Dermis microvascular lymphatic vessel endothelial cell (primary cell): ENCODE measurements around the gene TAL1. TPM values are rescaled to one million over a fixed set of nuclear protein-coding genes. Genes with fewer than 3 reads are reported as not detected.

ENCODE experiments used
- DNase-seq, 2 donors: peaks; one replicate each; pipeline versions ENCODE4 v3.0.0 to v3.0.0-alpha.2; 2010; ENCODE audit warnings: low read depth in 2 of 2
- total RNA-seq: library from RNA; depleted of rRNA; stranded (reverse); fragments of >200 nt; gene quantifications from 2 replicates; pipeline ENCODE4 v1.2.1, GENCODE V29; 2014

Gene TAL1
- total RNA-seq, 1 donor from 2014 or later = 55.8 TPM

DNA sequence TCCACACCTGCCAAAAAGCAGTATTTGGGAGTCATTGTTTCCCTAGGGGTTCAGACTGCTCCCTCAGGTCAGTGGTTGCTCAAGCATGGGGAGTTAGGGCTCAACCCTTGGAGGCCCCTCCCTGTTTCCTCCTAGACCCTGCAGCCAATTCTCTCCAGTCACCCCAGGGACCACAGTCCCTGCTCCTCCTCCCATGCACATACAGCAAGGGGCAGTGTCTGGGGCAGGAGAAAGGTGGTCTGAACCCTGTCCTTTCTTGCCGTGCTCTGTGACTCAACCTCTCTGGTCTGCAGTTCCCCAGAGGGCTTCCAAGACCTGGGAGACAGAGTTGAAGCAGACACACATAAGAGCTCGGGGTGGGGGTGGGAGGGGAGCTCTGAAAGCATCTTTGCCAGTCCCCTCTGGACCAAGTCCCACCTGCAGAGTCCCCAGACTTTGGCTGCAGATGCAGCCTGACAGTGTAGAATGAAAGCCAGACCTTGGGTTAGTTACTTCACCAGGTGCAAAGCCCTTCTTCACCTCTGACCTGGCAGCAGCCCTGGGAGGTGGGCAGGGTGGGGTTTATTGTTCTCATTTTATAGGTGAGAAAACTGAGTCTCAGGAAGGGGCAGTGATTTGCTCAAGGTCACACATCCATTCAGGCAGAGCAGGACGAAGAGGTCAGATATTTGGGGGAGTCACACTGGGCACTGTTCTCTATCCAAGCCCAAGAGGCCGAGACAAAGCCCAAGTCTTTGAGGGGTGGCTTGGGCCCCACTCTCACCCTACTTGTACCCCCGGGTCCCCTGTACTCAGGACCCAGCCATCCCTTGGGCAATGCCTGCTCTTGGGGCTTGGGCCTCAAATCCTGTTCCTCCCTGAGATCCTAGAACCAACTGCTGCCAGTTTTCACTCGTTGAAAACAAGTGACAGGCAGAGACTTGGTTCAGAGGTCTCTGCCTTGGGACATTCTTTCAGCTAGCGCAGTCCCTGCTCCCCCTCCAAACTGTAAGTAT, 42.9 kb downstream of the TAL1 start:
- no peak for DNase-seq

DNA sequence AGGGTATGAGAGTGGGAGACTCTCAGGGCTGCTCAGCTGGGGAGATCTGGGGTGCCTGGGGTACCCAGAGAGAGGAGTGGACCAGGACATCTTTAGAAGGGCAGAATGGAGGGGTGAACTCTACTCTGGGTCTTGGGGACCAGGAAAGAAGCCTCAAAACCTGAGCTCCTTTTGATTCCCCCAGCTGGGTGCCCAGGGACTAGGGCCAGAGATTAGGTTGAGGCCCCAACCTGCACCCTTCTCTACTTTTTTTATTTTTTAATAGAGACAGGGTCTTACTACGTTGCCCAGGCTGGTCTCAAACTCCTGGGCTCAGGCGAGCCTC, 44.1 kb downstream of the TAL1 start:
- no peak for DNase-seq

DNA sequence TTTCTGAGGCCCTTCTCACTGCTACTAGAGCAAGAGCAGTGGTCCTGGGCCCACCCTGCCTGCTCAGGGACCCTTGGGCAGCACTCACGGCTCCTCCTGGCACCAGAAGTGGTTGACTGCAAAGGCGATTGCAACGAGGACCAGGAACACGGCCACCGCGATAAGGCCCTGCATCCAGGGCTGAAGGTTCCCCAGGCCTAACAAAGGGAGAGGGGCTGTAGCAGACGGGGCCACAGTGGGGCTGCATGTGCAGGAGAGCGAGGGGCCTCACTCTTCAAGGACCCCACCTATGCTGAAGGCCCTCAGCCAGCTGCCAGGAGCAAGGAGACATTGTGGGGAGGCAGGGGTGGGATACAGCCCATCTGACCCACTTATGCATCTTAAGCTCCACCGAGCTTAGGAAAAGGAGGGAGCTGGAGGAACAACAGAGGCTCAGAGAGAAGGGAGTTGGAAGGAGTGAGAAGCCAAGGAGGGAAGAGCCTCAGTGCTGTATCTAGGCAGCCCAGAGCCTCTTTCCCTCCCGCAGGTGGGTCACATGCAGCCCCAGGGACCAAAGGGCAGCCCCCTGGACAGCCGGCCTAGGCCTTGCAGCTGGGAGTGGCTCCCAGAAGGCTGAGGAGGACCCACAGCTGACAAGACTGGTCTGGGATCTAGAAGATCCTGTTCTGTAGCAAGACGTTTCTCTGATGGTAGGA, 44.6 kb downstream of the TAL1 start:
- no peak for DNase-seq

DNA sequence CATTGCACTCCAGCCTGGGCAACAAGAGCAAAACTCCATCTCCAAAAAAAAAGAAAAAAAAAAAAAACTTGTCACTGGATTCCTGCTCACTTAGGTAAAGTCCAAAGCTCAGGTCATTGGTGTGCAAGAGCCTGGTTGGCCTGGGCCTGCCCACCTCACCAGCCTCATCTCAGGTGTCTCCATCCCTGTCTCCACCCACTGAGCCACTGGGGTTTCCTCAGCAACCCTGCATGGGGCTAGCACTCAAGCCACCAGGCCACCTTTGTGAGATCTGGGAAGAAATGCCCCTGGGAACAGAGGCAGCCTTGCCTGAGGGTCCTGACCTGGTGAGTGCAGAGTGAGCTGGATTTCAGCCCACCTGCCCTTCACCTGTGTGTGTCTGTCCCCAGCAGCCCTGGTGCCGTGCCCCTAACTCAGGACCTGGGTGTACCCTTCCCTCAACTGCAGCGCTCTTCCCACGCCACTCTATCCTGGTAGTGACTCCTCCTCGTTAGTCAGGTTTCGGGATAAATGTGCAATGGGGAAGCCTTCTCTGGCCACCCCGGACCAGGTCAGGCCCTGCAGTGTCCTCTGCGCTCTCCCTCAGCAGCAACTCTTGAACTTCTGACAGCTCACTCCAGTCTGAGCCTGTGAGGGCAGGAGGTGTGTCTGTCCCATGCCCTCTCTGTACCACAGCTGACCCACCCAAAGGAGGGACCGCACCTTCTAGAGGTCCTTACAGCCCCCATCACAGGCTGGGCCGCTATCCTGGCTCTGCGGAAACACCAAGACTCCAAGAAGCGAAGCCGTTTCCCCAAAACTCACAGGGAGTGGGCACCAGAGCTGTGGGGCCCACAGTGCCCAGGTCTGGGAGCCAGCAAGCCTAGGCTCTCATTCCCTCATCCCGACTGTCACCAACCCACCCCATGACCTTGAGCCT, 45.5 kb downstream of the TAL1 start:
- DNase-seq = no peak

DNA sequence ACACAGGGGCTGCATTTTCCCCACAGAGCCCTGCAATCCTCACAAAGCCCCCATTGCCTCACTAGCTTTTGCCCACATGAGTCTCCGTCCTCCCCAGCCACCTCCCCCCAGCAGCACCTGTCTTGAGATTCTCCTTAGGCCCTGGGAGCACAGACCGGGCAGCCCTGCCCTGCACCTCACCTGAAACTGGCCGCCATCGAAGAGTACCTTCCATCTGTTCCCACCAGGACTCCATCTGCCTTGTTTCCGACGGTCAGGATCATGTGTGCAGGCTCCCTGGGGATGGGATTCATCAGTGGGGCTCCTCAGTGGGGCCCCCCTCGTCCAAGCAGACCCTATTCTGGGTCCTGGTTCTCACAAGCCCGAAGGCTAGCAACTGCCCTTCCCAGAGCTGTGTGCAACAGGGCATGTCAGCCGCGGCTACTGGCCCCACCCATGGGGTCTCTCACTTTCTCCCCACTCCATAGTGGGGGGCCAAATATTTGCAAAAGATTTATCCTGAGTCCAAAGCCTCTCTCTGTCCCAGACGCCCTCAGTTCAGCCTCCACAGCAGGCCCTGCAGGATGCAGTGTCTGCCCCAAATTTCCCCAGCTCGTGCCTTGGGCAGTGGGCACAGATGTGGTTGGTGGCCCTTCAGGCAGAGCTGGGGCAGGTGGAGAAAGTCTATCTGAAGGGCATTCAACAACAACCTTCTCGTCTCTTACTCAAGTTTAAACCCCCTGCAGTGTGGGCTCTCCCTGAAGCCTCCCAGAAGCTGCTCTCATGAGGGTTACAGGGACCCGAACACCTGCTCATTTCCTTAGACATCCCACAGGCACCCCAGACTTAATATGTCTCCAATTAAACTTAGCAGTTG, 47.0 kb downstream of the TAL1 start:
- no peak for DNase-seq

DNA sequence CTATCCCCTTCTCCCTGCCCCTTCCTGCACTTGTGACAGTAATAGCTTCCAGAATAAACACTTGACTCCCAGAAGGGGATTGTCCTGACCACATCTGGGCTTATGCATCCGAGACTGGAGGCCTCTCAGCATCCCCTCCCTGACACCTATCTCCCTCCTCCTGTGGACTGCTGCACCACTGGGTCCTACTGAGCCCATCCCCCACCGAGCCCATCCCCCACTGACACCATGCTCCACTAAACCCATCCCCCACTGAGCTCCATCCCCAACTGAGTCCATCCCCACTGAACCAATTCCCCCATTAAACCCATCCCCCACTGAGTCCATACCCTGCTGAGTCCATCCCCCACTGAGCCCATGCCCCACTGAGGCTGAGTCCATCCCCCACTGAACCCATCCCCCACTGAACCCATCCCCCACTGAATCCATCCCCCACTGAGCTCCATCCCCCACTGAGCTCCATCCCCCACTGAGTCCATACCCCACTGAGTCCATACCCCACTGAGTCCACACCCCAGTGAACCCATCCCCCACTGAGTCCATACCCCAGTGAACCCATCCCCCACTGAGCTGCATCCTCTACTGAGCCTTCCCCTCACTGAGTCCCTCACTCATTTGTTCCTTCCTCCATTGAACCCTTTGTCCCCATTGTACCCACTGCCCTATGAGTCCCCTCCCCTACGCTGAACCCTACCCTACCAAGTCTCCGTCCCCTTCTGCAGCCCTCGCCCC, 47.8 kb downstream of the TAL1 start:
- no peak for DNase-seq

DNA sequence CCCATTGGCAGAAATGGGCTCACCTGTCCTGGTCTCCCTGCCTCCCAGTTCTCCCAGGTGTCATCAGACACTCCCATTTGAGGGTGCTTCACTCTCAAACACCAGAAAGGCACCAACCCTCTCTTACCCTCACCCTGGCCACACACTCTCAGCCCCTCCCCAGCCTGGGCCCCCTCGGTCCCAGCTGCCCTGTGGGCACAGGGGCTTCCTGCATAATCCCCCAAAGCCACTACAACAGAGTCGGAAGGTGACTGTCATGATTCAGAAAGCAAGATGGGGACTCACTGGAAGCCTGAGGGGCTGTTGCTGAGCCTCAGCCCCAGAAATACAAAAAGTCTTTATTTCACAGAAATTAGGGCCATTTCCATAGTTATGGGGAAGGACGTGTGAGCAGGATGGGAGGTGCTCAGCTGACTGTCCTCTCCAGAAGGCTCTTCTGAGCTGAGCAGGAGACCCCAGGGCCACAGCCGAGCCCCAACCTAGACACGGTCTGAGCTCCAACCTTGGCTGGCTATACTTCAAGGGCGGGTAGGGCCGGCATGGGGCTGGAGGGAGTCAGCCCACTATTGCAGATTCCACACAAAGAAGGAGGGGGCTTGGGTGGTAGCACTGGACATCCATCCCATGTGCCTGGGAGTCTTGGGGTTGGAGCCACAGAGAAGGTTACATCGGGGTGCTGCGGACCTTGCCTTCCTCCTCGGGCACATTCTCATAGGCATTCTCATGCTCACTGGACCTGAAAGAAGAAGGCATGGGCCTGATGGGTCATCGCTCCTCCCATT, 48.5 kb downstream of the TAL1 start:
- DNase-seq = no peak

DNA sequence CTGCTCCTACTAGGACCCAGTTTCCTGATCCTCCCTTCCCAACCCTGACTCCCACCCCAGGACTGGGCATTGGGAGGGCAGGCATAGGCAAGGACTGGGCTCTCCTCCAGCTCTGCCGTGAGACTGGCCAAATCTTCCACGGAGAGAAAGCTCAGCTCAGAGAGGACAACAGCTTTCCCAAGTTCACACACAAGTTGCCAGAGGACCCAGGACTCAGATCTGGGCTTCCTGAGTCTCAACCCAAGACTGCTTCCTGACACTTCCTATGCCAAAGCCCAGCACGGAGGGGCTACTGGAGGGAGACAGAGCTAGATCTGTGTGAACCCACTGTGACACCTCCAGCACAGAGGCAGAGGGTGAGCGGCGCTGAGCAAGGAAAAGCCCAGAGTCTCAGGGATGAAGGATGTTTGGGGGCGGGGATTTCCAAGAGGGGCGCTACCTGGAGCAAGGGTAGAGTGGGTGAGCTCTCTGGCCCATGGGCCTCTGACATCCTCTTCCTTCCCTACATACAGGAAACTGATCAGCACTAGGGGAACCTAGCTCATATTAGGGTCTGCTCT, 49.3 kb downstream of the TAL1 start:
- DNase-seq = no peak

DNA sequence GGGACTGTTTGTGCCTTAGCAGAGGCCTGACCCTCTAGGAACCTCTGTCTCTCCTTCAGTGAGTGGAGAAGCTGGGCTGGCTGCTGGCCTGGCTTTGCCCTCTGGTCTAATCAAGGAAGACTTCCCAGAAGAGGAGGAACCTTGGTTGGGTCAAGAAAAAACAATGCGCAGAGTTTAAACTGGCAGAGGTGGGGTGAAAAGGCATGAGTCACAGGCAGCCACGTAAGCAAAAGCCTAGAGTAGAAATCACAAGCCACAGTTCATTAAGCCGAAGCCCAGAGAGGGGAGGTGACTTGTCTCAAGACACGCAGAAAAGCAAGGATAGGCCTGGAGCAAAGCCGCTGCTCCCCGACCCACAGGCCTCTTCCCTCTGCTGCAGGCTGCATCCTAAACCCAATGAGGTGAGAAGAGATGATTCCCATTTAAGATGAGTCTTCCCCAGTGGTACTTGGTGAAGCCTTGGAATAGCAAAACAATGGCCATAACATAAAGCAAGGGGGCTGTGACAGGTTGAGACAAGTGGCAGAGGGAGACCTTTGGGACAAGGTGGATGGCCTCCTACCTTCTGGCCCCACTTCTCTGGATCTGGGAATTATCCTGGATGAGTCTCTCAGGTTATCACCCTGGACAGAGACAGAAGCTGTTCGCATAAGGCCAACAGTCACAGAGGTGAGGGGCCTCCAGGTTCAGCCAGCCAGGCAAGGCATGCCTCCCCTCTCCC, 49.9 kb downstream of the TAL1 start:
- DNase-seq = peak in 1 of 2 donors; percentile 59

DNA sequence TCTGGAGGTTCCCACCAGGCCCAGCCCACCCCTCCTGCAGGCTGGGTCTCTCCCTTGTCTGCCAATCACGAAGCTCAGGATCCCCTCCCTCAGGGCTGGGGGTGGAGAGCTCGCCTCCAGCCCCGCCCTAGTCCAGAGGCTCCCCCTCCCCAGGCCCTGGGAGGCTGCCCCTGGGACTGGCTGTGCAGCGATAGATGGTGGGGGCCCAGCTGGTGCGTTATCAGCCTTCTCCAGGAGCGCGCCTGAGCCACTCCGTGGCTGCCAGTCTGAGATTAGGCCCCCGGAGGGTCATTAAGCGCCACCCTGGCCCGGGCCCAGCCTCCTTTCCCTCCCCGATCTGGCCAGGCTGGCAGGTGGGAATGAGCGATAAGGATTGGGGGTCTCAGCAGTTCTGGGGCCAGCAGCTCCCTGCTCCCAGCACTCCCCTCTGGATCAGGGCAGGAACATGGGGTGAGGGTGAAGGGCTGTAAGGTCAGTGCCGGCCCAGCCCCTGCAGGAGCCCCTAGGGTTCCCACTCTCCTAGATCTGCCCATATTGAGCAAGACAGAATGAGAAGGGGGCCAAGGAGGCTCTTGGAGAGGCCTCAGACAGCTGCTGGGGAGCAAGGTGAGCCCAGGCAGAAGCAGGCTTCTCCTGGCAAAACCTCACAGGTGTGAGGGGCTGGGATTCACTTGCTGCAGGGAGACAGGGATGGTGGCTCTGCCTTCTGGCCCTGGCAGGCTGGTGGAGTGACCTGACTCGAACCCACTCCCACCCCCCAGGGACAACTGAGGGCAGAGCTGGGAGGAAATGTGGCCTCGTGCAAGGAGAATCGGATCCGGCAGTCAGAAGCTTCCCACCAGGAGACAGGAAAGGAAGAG, 50.7 kb downstream of the TAL1 start:
- DNase-seq = no peak

DNA sequence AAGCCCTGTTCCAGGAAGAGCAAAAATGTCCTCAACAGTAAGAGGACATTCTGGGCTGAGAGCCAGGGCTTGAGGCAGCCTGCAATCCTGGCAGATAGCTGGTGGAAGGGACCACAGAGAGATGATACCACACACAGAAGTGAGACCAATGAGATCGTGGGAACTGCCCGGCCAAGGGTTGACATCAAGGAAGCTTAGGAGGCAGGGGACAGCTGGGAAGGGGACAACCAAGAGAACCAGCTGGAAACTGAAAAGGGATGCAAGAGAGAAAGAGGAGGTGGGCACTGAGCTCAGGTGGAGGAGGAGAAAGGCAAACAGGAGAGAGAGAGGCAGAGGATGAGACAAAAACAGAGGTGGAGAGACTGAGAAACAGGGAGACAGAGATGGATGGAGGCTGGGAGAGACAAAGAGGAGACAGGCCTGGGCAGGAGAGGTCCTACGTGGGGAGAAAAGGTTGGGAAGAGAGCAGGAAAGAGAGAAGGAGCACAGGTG, 51.4 kb downstream of the TAL1 start:
- DNase-seq = no peak

DNA sequence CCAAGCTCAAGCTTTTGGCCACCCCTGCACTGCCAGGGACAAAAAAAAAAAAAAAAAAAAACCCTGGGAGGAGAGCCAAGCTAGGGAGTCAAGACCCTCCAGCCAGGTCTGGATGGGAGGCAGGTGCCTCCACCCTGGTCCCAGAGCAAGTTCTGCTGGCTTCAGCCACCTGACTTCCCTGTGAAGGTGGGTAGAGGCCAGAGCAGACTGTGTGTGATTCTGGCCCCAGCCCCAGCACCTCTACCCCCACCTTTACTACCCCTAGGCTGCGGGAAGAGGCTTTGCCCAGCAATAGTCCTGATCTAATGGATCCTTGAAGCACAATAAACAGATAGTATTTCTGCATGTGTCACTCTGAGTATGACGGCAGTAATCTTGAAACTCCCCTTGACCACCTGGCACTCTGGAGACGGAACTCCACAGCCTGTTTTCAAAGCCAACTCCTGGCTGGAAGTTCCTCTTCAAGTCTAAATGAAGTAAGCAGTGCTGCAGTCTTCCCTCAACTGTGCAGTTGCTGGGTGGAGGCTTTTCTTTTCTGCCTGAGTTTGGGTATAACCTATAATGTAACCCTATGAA, 51.9 kb downstream of the TAL1 start:
- DNase-seq = no peak

DNA sequence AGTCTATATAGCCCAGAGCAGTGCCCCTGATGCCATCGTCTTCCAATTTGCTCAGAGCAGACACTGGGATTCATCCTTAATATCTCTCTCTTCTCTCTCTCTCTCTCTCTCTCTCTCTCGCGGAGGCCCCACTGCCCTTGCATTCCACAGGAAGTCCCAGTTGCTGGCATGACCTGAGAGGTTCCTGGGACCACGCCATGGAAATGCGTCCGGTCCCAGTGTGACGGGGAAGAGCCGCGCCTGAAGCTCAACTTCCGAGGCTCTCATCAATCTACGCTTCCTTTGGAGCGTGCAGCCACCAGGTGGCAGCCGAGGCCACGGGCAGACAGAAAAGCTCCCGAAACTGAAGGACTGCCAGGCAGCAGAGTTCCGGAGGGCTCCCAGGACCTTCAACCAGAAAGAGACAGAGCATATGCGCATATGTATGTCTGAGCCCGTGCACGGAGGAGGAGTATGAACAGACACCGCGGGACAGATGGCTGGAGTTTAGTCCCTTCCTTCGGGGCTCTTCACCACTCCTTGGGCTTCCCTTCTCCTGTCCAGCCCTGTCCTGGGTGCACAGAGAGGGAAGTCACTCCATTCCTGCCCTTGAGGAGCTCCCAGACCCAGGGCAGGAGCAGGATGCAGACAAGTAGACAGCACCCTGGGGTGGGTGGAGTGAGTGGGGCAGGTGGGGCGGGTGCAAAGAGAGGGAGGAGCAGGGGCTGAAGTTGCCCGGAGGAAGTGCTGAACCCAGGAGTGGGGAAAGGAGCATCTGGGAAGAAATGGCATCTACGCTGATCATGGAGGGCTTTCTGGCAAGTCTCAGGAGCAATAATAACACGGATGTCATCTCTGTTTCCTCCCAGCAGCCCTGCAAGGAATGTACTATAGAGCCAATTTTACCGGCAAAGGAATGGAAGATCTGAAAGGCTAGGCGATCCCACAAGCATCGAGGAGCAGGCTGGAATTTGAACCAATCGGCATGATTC, 52.7 kb downstream of the TAL1 start:
- DNase-seq = peak; percentile 88 to 93

DNA sequence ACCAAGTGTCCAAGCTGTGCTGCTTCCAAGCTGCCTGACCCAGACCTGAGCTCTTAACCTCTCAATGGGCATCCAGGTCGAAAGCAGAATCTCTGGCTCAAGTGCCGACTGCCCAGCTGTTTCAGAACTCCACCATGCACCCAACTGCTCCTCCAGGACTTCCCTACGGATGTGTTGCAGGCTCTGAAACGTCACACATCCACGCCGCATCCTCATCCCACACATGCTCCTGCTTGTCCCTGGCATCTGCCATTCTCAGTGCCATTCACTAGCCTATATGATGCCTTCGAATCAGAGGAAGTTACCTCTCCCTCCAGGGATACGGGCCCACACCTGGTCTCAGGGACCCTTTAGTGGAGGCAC, 53.4 kb downstream of the TAL1 start:
- no peak for DNase-seq

DNA sequence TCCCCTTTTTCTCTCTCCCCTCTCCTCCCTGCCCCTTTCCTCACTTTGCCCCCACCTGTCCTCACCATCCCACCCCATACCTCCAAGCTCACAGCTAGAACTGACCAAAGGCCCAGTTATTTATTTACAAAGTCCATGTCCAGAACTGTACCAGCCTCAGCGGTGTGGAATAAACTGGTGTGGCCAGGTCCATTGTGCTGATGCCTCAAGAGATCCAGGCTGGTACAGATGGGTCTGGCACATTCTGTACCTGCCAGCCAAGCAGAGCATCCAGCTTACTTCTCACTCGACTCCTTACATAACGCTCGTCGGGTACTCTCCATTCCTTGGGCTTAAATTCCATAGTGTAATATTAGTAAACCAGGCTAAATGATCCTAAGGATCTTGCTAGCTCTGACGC, 54.0 kb downstream of the TAL1 start:
- no peak for DNase-seq
